K562 (cell line): Measurements from ENCODE around the gene ARMC2. TPM values are rescaled to one million over a fixed set of nuclear protein-coding genes. Genes with fewer than 3 reads are reported as not detected.

Source experiments
- ATAC-seq: fragments of 200-7000 bp; cut with Tn5 transposase; 3 replicates; pipeline ENCODE4 v1.9.1; 2020; ENCODE audit warnings: moderate library complexity
- BruUV-seq: library from RNA; stranded (reverse); fragments of 400-500 nt; replicated peaks from 2 replicates; lab custom pipeline; 2021; lab: Mats Ljungman, UMichigan
- CTCF ChIA-PET: fragments of 300-600 bp; formaldehyde crosslinking; extraction: SDS; loops from one replicate; lab custom pipeline; 2021; ENCODE audit warnings: low intra/inter-chr PET ratio; lab: Yijun Ruan, JAX
- POLR2A ChIA-PET: fragments of 300-600, 350-650 bp; sonication (Branson Sonifier 250); formaldehyde crosslinking; extraction: SDS; loops from one replicate; lab custom pipeline; 2021; ENCODE audit warnings: antibody characterized with exemption, inconsistent platforms; lab: Yijun Ruan, JAX
- DNase-seq, 4 experiments: peaks; one replicate each; pipeline versions ENCODE4 v3.0.0 to v3.0.0-alpha.2; 2011 to 2018; ENCODE audit warnings: low spot score in 3 of 4, mixed read lengths in 3 of 4; ENCODE audit errors: extremely low read depth in 1 of 4
- FAIRE-seq: peaks from 2 replicates; lab custom pipeline; 2011; peaks lifted over from hg19 to GRCh38; lab: Jason Lieb, UNC
- H2AFZ ChIP-seq: 2 replicates; pipeline ENCODE4 v1.6.0; 2011; ENCODE audit warnings: low read depth, low read length, control low read depth, inconsistent platforms
- H3K27ac ChIP-seq: fragments of 200-600 bp; 3 replicates; pipeline ENCODE4 v1.8.0; 2011; ENCODE audit warnings: low read depth, mild to moderate bottlenecking, control low read depth, inconsistent platforms, low read length, moderate library complexity, mixed read lengths; ENCODE audit errors: extremely low read depth
- H3K27me3 ChIP-seq, 2 experiments: fragments of 300-600 bp in 1 of 2; 2 replicates in 1 of 2; 3 replicates in 1 of 2; pipeline versions ENCODE4 v1.6.0 to v1.8.0; 2011; ENCODE audit warnings: inconsistent platforms in 2 of 2, low read length in 2 of 2, mild to moderate bottlenecking in 1 of 2, mixed read lengths in 1 of 2, moderate library complexity in 1 of 2; ENCODE audit not compliant: control insufficient read depth in 2 of 2, insufficient read depth in 2 of 2
- H3K36me3 ChIP-seq: fragments of 300-600 bp; 3 replicates; pipeline ENCODE4 v1.8.0; 2011; ENCODE audit warnings: mild to moderate bottlenecking, low read length, inconsistent platforms; ENCODE audit not compliant: control insufficient read depth, insufficient read depth
- H3K4me1 ChIP-seq, 2 experiments: fragments of 200-600 bp in 1 of 2; replicated peaks in 1 of 2; 2 replicates in 1 of 2; 3 replicates in 1 of 2; pipeline versions ENCODE4 v1.5.1 to v1.8.0; 2011; ENCODE audit warnings: inconsistent platforms in 2 of 2, low read length in 2 of 2, mild to moderate bottlenecking in 1 of 2, mixed read lengths in 1 of 2, moderate library complexity in 1 of 2; ENCODE audit not compliant: control insufficient read depth in 2 of 2, insufficient read depth in 2 of 2
- H3K4me2 ChIP-seq: 2 replicates; pipeline ENCODE4 v1.6.1; 2011; ENCODE audit warnings: low read length, control low read depth, inconsistent platforms, mixed read lengths; ENCODE audit not compliant: insufficient read depth
- H3K4me3 ChIP-seq: fragments of 200-600 bp; sonication (generic), shearing (Covaris generic); 2 replicates; pipeline ENCODE4 v1.5.1; 2016; ENCODE audit warnings: control low read depth, inconsistent platforms
- H3K79me2 ChIP-seq: fragments of 200-600 bp; 3 replicates; pipeline ENCODE4 v1.8.0; 2011; ENCODE audit warnings: low read length, inconsistent platforms; ENCODE audit not compliant: control insufficient read depth, insufficient read depth
- H3K9ac ChIP-seq, 2 experiments: 2 replicates each; pipeline versions ENCODE4 v1.6.0 to v1.6.1; 2011; ENCODE audit warnings: low read depth in 2 of 2, low read length in 2 of 2, control low read depth in 1 of 2, inconsistent platforms in 1 of 2, mild to moderate bottlenecking in 1 of 2, mixed read lengths in 1 of 2; ENCODE audit not compliant: insufficient read depth in 1 of 2
- H3K9me1 ChIP-seq: one replicate; pipeline ENCODE4 v1.6.0; 2011; ENCODE audit warnings: inconsistent platforms, mild to moderate bottlenecking, low read length, moderate library complexity; ENCODE audit not compliant: control insufficient read depth, insufficient read depth
- H3K9me3 ChIP-seq: replicated peaks from 2 replicates; pipeline ENCODE4 v1.5.1; 2011; ENCODE audit warnings: low read depth, low read length, inconsistent platforms; ENCODE audit not compliant: control insufficient read depth, insufficient read depth
- H4K20me1 ChIP-seq: replicated peaks from 2 replicates; pipeline ENCODE4 v1.6.1; 2011; ENCODE audit warnings: low read length, inconsistent platforms, mixed read lengths; ENCODE audit not compliant: control insufficient read depth, insufficient read depth
- BRD4 ChIP-seq: fragments of 200-600 bp; sonication (generic); IDR thresholded peaks from 2 replicates; pipeline ENCODE4 v1.6.1; 2017; ENCODE audit warnings: inconsistent platforms
- NFXL1 ChIP-seq: fragments of 450-650 bp; formaldehyde crosslinking; IDR thresholded peaks from 2 replicates; pipeline ENCODE4 v1.4.0; 2021; ENCODE audit warnings: mild to moderate bottlenecking
- TCF3 ChIP-seq: sonication (generic); formaldehyde crosslinking; IDR thresholded peaks from 2 replicates; pipeline ENCODE4 v1.4.0; 2020; ENCODE audit warnings: mild to moderate bottlenecking, missing genetic modification reagents
- TFAM ChIP-seq: fragments of 250-450 bp; sonication (Bioruptor Pico); conservative IDR thresholded peaks from 2 replicates; pipeline ENCODE4 v1.5.0; 2021; ENCODE audit warnings: mild to moderate bottlenecking, moderate library complexity
- WGBS: fragments of 100-300 bp; shearing (Covaris generic); methylation state at CpG from one replicate; pipeline ENCODE4 v1.1.6; 2016; ENCODE audit warnings: low coverage, mixed read lengths; ENCODE audit not compliant: insufficient coverage; ENCODE audit errors: missing lambda C conversion rate; 5-methylcytosine and 5-hydroxymethylcytosine counted together
- in situ Hi-C: fragments of 300-500 bp; cut with MboI; formaldehyde crosslinking; loops from 4 replicates; pipeline ENCODE4 v1.15.0; 2018; ENCODE audit warnings: inconsistent platforms, mixed read lengths
- intact Hi-C: fragments of 100-400 bp; cut with micrococcal nuclease; formaldehyde crosslinking; loops from 2 replicates; pipeline ENCODE4 v1.14.2; 2022
- polyA plus RNA-seq, 8 experiments: library from polyadenylated mRNA; depleted of rRNA in 4 of 8; stranded (reverse) in 5 of 8; unstranded in 3 of 8; fragments of >200 nt; fragmentation: Nextera tagmentation in 2 of 8; fragmentation: Illumina TruSeq in 1 of 8; extraction: Ambion mirVana in 2 of 8; extraction: Trizol in 1 of 8; gene quantifications; 2 replicates each; pipeline versions ENCODE4 v1.2.1 to v1.2.3, GENCODE V29; 2011 to 2014; ENCODE audit warnings: inconsistent platforms in 1 of 8, missing spikeins in 1 of 8
- total RNA-seq, 7 experiments: library from RNA; depleted of rRNA in 6 of 7; stranded (reverse); fragments of >200 nt in 6 of 7; fragmentation: Illumina TruSeq in 2 of 7; extraction: Trizol in 2 of 7; gene quantifications; 2 replicates each; pipeline versions ENCODE4 v1.2.1 to v1.2.3, GENCODE V29; 2011 to 2021; ENCODE audit warnings: low replicate concordance in 1 of 7
- TF ChIP-seq, protein P1 (sequence below): fragments of 200-800 bp; sonication (Bioruptor generic); IDR thresholded peaks from 2 replicates; pipeline ENCODE4 v1.6.1; 2016; ENCODE audit warnings: missing genetic modification characterization, missing compliant biosample characterization

ARMC2 gene
- total and polyA plus RNA-seq, 9 of the 15 experiments (the other 6 are each of a cell fraction or from before 2014, with no cell fraction given): 0.14 to 3.0 (median 0.82) TPM

DNA sequence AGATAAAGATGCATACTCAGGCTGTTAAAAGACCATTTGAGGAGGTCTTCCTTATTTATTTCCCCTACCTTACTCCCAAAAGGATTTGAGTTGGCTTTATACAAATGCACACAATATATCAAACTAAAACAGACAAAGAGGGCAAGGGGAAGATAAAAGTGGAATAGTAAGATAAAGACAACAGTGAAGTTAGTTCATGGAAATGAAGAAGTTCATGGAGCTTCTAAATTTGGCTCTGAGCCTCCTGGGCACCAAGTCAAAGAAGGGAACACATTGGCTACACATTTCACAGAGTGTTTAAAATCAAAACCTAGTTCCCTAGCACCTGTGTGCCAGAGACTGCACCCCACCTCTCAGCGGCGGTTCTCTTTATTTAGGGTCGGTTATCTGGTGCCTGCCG is 25.8 kb upstream of the ARMC2 start:
- in situ Hi-C loops: no loop called here
- no peak for ATAC-seq
- intact Hi-C loops: no loop called here
- Histone ChIP-seq H3K9ac (no peak overlapping the region), H3K9me1 (no peaks in the 10 kb centered on the region), H3K4me2 (no peak overlapping the region), H2AFZ (no peak overlapping the region), H3K27me3 (no peaks in the 10 kb centered on the region), H3K4me3 (no peak overlapping the region), H3K27ac (no peak overlapping the region), H3K79me2 (no peaks in the 10 kb centered on the region), H3K36me3 (no peaks in the 10 kb centered on the region), H3K9me3 (no peaks in the 10 kb centered on the region; the same call in none of the 2 replicates), H4K20me1 (no peaks in the 10 kb centered on the region), H3K4me1 (peaks cover 0 to 3% of the 10 kb centered on the region in 2 experiments; a peak in 1 of 5 replicates)
- TF ChIP-seq, protein P1, sequence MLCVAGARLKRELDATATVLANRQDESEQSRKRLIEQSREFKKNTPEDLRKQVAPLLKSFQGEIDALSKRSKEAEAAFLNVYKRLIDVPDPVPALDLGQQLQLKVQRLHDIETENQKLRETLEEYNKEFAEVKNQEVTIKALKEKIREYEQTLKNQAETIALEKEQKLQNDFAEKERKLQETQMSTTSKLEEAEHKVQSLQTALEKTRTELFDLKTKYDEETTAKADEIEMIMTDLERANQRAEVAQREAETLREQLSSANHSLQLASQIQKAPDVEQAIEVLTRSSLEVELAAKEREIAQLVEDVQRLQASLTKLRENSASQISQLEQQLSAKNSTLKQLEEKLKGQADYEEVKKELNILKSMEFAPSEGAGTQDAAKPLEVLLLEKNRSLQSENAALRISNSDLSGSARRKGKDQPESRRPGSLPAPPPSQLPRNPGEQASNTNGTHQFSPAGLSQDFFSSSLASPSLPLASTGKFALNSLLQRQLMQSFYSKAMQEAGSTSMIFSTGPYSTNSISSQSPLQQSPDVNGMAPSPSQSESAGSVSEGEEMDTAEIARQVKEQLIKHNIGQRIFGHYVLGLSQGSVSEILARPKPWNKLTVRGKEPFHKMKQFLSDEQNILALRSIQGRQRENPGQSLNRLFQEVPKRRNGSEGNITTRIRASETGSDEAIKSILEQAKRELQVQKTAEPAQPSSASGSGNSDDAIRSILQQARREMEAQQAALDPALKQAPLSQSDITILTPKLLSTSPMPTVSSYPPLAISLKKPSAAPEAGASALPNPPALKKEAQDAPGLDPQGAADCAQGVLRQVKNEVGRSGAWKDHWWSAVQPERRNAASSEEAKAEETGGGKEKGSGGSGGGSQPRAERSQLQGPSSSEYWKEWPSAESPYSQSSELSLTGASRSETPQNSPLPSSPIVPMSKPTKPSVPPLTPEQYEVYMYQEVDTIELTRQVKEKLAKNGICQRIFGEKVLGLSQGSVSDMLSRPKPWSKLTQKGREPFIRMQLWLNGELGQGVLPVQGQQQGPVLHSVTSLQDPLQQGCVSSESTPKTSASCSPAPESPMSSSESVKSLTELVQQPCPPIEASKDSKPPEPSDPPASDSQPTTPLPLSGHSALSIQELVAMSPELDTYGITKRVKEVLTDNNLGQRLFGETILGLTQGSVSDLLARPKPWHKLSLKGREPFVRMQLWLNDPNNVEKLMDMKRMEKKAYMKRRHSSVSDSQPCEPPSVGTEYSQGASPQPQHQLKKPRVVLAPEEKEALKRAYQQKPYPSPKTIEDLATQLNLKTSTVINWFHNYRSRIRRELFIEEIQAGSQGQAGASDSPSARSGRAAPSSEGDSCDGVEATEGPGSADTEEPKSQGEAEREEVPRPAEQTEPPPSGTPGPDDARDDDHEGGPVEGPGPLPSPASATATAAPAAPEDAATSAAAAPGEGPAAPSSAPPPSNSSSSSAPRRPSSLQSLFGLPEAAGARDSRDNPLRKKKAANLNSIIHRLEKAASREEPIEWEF (CRISPR knock-in tag): no peak
- peak; percentile 36; the same call in 1 of the 2 replicates for TF ChIP-seq TCF3 (CRISPR knock-in tag)
- no peak for TF ChIP-seq BRD4
- TF ChIP-seq NFXL1 (CRISPR knock-in tag): no peak
- no peak for TF ChIP-seq TFAM (CRISPR knock-in tag)
- BruUV-seq: no TSS peak
- 2% methylated on average over 4 of the region's 4 CpGs for WGBS
- FAIRE-seq: no peak
- DNase-seq: no peak
- CTCF ChIA-PET: no interaction called here
- POLR2A ChIA-PET: interaction anchor here (0.6 to 1.0 kb wide), 3 partner anchors 11 to 262 kb away, joined by 3 to 5 read pairs (median 3); partner anchors contain the start of gene FOXO3
